Uterus (tissue), 4 donors: ENCODE results near the gene OGFR. TPM values are rescaled to one million over a fixed set of nuclear protein-coding genes. Genes with fewer than 3 reads are reported as not detected.

ENCODE experiments used
- DNase-seq, 2 donors: peaks; one replicate each; pipeline ENCODE4 v3.0.0-alpha.2; 2019 to 2020
- H3K27ac ChIP-seq, 2 donors: fragments of 200-600 bp; sonication (generic); 1 replicate in 1 of 2; 2 replicates in 1 of 2; pipeline ENCODE4 v1.5.1; 2016 to 2018
- H3K27me3 ChIP-seq, 2 donors: fragments of 200-600 bp; sonication (generic); one replicate each; pipeline ENCODE4 v1.5.1; 2018 to 2019; ENCODE audit warnings: control low read depth in 1 of 2
- H3K36me3 ChIP-seq, 2 donors: fragments of 200-600 bp; sonication (generic); one replicate each; pipeline ENCODE4 v1.5.1; 2019; ENCODE audit warnings: control low read depth in 1 of 2
- H3K4me1 ChIP-seq, 2 donors: fragments of 200-600 bp; sonication (generic); one replicate each; pipeline ENCODE4 v1.5.1; 2018 to 2019; ENCODE audit warnings: control low read depth in 1 of 2
- H3K4me3 ChIP-seq, 2 donors: fragments of 200-600 bp; sonication (generic); 1 replicate in 1 of 2; 2 replicates in 1 of 2; pipeline ENCODE4 v1.5.1; 2018 to 2019; ENCODE audit warnings: mild to moderate bottlenecking in 1 of 2
- H3K9me3 ChIP-seq, 2 donors: fragments of 200-600 bp; sonication (generic); one replicate each; pipeline ENCODE4 v1.5.1; 2019; ENCODE audit warnings: control low read depth in 1 of 2
- CTCF ChIP-seq, 4 experiments: fragments of 200-600 bp in 2 of 4; fragments of 450-650 bp in 2 of 4; sonication (generic) in 2 of 4; IDR thresholded peaks; one replicate each; pipeline ENCODE4 v1.5.1; 2016 to 2019; ENCODE audit warnings: antibody characterized with exemption in 4 of 4, mild to moderate bottlenecking in 2 of 4, moderate library complexity in 1 of 4
- POLR2A ChIP-seq, 2 donors: fragments of 450-650 bp; IDR thresholded peaks; one replicate each; pipeline ENCODE4 v1.6.1; 2016; ENCODE audit warnings: antibody characterized with exemption in 2 of 2, mild to moderate bottlenecking in 1 of 2, moderate library complexity in 1 of 2
- intact Hi-C: fragments of 100-400 bp; cut with DNase I; formaldehyde crosslinking; loops from one replicate; pipeline ENCODE4 v1.15.1; 2023; ENCODE audit warnings: low total_unique reads
- total RNA-seq, 4 donors: library from RNA; depleted of rRNA in 3 of 4; stranded (reverse); fragments of >200 nt in 3 of 4; gene quantifications; one replicate each; pipeline versions ENCODE4 v1.1.0 to v1.2.4, GENCODE V29; 2014 to 2023
- donor health status: DM: yes; HTN: yes; CAD: no.

OGFR gene
- total RNA-seq, 4 donors from 2014 or later: 16.5 to 48.7 (median 31.2) TPM

- Histone ChIP-seq H3K9me3 (no peaks in the 10 kb centered on the region), H3K36me3 (no peaks in the 10 kb centered on the region), H3K27me3 (no peaks in the 10 kb centered on the region), H3K4me3 (no peak overlapping the region), H3K4me1 (peaks cover 5 to 7% of the 10 kb centered on the region in 2 donors), H3K27ac (no peak overlapping the region)
- TF ChIP-seq POLR2A (IDR thresholded peaks at IDR 0.05) (no peak), CTCF (IDR thresholded peaks at IDR 0.05) (no peak)
- intact Hi-C loops: no loop called here
- no peak for DNase-seq
These were observed 22.8 kb downstream of the OGFR start for GRCh38 chr20:62827311-62828038.

- H3K9me3 ChIP-seq: no peaks in the 10 kb centered on the region
- no peak for DNase-seq
- TF ChIP-seq CTCF (IDR thresholded peaks at IDR 0.05): no peak
- no peak for TF ChIP-seq POLR2A (IDR thresholded peaks at IDR 0.05)
- intact Hi-C loops: no loop called here
- peaks cover 5 to 7% of the 10 kb centered on the region in 2 donors for H3K4me1 ChIP-seq
- no peaks in the 10 kb centered on the region for H3K27me3 ChIP-seq
- H3K36me3 ChIP-seq: no peaks in the 10 kb centered on the region
- H3K27ac ChIP-seq: no peak overlapping the region
- H3K4me3 ChIP-seq: no peak overlapping the region
These were observed 23.4 kb downstream of the OGFR start for GRCh38 chr20:62828051-62828450.

- Histone ChIP-seq H3K27ac (no peak overlapping the region), H3K9me3 (no peaks in the 10 kb centered on the region), H3K4me1 (peaks cover 5 to 7% of the 10 kb centered on the region in 2 donors), H3K36me3 (no peaks in the 10 kb centered on the region), H3K4me3 (no peak overlapping the region), H3K27me3 (no peaks in the 10 kb centered on the region)
- no peak for DNase-seq
- no peak for TF ChIP-seq POLR2A (IDR thresholded peaks at IDR 0.05)
- TF ChIP-seq CTCF (IDR thresholded peaks at IDR 0.05): no peak
- intact Hi-C loops: no loop called here
These were observed 24.0 kb downstream of the OGFR start for GRCh38 chr20:62828511-62829230.

GRCh38 chr20:62829231-62830230 is 24.9 kb downstream of the OGFR start:
- H3K4me1 ChIP-seq: peaks cover 2% of the 10 kb centered on the region in 2 donors
- DNase-seq: no peak
- H3K27ac ChIP-seq: no peak overlapping the region
- H3K4me3 ChIP-seq: no peak overlapping the region
- H3K36me3 ChIP-seq: no peaks in the 10 kb centered on the region
- H3K27me3 ChIP-seq: no peaks in the 10 kb centered on the region
- H3K9me3 ChIP-seq: no peaks in the 10 kb centered on the region
- intact Hi-C loops: no loop called here
- TF ChIP-seq CTCF (IDR thresholded peaks at IDR 0.05): no peak
- no peak for TF ChIP-seq POLR2A (IDR thresholded peaks at IDR 0.05)
